OCI-LY7 (cell line): Measurements from ENCODE around the gene PLCXD3. TPM values are rescaled to one million over a fixed set of nuclear protein-coding genes. Genes with fewer than 3 reads are reported as not detected.

Experiments
- BruUV-seq: library from RNA; stranded (reverse); fragments of 400-500 nt; replicated peaks from 2 replicates; lab custom pipeline; 2021; lab: Mats Ljungman, UMichigan
- CTCF ChIA-PET: fragments of 300-600 bp; sonication (Branson Sonifier 250); formaldehyde crosslinking; loops from one replicate; lab custom pipeline; 2022; ENCODE audit warnings: antibody characterized with exemption; ENCODE audit not compliant: unreplicated experiment; lab: Charles Lee
- POLR2A ChIA-PET: fragments of 300-600 bp; sonication (Branson Sonifier 250); formaldehyde crosslinking; loops from one replicate; lab custom pipeline; 2022; ENCODE audit warnings: antibody characterized with exemption; lab: Charles Lee
- DNase-seq: peaks from one replicate; pipeline ENCODE4 v3.0.0-alpha.2; 2015; ENCODE audit warnings: low spot score
- H2AFZ ChIP-seq: fragments of 200-600 bp; sonication (generic), shearing (Covaris generic); 2 replicates; pipeline ENCODE4 v1.6.1; 2014; ENCODE audit warnings: mild to moderate bottlenecking, antibody characterized with exemption, low read length, moderate library complexity
- H3K27ac ChIP-seq: fragments of 200-600 bp; sonication (generic); 2 replicates; pipeline ENCODE4 v1.5.1; 2014; ENCODE audit warnings: mixed run types, low read depth, mild to moderate bottlenecking, moderate library complexity, low read length, inconsistent platforms; ENCODE audit not compliant: poor library complexity, severe bottlenecking
- H3K36me3 ChIP-seq: fragments of 200-600 bp; sonication (generic); 2 replicates; pipeline ENCODE4 v1.6.1; 2014; ENCODE audit warnings: mild to moderate bottlenecking, antibody characterized with exemption, low read length, moderate library complexity, mixed read lengths; ENCODE audit not compliant: insufficient read depth
- H3K4me1 ChIP-seq: fragments of 200-600 bp; sonication (generic); 2 replicates; pipeline ENCODE4 v1.5.1; 2014; ENCODE audit warnings: mild to moderate bottlenecking, low read length; ENCODE audit not compliant: insufficient read depth, poor library complexity, severe bottlenecking
- H3K4me2 ChIP-seq: fragments of 200-600 bp; sonication (generic); 2 replicates; pipeline ENCODE4 v1.6.1; 2014; ENCODE audit warnings: mild to moderate bottlenecking, low read length
- H3K4me3 ChIP-seq: fragments of 200-600 bp; sonication (generic); 2 replicates; pipeline ENCODE4 v1.5.1; 2014; ENCODE audit warnings: mild to moderate bottlenecking, low read depth, low read length; ENCODE audit not compliant: poor library complexity, severe bottlenecking
- H3K79me2 ChIP-seq: fragments of 200-600 bp; sonication (generic); 2 replicates; pipeline ENCODE4 v1.6.1; 2016; ENCODE audit warnings: low read depth, mild to moderate bottlenecking, low read length, moderate library complexity, mixed read lengths; ENCODE audit not compliant: insufficient read depth
- H3K9me2 ChIP-seq: fragments of 200-600 bp; sonication (generic); 2 replicates; pipeline ENCODE4 v1.6.1; 2016; ENCODE audit warnings: mild to moderate bottlenecking, low read length, mixed read lengths; ENCODE audit not compliant: insufficient read depth
- H3K9me3 ChIP-seq: fragments of 200-600 bp; sonication (generic); 2 replicates; pipeline ENCODE4 v1.6.1; 2014; ENCODE audit warnings: mild to moderate bottlenecking, mixed run types, low read length, mixed read lengths
- H4K20me1 ChIP-seq: fragments of 200-600 bp; sonication (generic); 2 replicates; pipeline ENCODE4 v1.6.1; 2014; ENCODE audit warnings: mild to moderate bottlenecking, antibody characterized with exemption, low read length, moderate library complexity, mixed read lengths; ENCODE audit not compliant: insufficient read depth
- EZH2phosphoT487 ChIP-seq: fragments of 200-600 bp; sonication (generic); IDR thresholded peaks from 2 replicates; pipeline ENCODE4 v1.6.1; 2018; ENCODE audit warnings: low read depth, borderline replicate concordance, mild to moderate bottlenecking, mixed run types, antibody characterized with exemption, low read length, moderate library complexity, mixed read lengths
- intact Hi-C: fragments of 100-400 bp; cut with micrococcal nuclease; formaldehyde crosslinking; loops from one replicate; pipeline ENCODE4 v1.10.0; 2022; ENCODE audit not compliant: unreplicated experiment
- total RNA-seq, 2 experiments: library from RNA; depleted of rRNA in 1 of 2; stranded (reverse); fragments of >200 nt in 1 of 2; shearing (Covaris generic) in 1 of 2; gene quantifications; 2 replicates each; pipeline ENCODE4 v1.2.3, GENCODE V29; 2014 to 2022
- TF ChIP-seq, protein P1 (sequence below): fragments of 200-600 bp; sonication (generic); conservative IDR thresholded peaks from 2 replicates; pipeline ENCODE4 v1.5.1; 2014; ENCODE audit warnings: mild to moderate bottlenecking, antibody characterized with exemption, low read length, moderate library complexity, mixed read lengths

PLCXD3 gene
- total RNA-seq, 2 experiments from 2014 or later = not detected

DNA sequence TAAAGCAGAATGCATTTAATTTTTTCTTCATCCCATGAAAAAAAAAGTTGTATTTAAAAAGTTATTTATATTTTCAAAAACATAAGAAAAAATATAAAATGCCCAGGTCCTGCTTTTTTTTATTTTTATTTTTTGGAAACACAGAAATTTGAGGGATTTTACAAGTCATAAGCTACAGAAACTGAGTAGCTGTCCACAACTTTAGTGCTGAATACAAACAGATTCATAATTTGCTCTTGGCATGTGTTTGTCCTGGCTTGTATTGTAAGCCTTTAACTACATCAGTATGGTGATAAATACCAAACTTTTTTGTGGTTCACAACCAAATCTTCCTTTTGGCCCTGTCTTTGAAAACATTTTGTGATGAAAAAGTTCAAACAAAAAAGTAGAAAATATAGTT, 7.5 kb upstream of the PLCXD3 start:
- TF ChIP-seq, protein P1, sequence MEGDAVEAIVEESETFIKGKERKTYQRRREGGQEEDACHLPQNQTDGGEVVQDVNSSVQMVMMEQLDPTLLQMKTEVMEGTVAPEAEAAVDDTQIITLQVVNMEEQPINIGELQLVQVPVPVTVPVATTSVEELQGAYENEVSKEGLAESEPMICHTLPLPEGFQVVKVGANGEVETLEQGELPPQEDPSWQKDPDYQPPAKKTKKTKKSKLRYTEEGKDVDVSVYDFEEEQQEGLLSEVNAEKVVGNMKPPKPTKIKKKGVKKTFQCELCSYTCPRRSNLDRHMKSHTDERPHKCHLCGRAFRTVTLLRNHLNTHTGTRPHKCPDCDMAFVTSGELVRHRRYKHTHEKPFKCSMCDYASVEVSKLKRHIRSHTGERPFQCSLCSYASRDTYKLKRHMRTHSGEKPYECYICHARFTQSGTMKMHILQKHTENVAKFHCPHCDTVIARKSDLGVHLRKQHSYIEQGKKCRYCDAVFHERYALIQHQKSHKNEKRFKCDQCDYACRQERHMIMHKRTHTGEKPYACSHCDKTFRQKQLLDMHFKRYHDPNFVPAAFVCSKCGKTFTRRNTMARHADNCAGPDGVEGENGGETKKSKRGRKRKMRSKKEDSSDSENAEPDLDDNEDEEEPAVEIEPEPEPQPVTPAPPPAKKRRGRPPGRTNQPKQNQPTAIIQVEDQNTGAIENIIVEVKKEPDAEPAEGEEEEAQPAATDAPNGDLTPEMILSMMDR = no peak
- no peak for TF ChIP-seq EZH2phosphoT487
- intact Hi-C loops = no loop called here
- Histone ChIP-seq H4K20me1 (0 out of 2 replicates have a peak, but pooled peaks cover 4% of the 10 kb centered on the region), H3K4me2 (no peak overlapping the region), H3K4me1 (no peaks in the 10 kb centered on the region), H3K9me3 (no peaks in the 10 kb centered on the region), H3K4me3 (no peak overlapping the region), H3K27ac (no peak overlapping the region), H3K36me3 (no peaks in the 10 kb centered on the region), H2AFZ (no peak overlapping the region), H3K79me2 (no peaks in the 10 kb centered on the region), H3K9me2 (no peaks in the 10 kb centered on the region)
- ChIA-PET POLR2A (interaction anchor here (0.8 to 1.5 kb wide), 3 partner anchors 9 to 20 kb away, joined by 3 to 4 read pairs (median 3); no protein-coding TSS in a partner anchor), CTCF (no interaction called here)
- DNase-seq = no peak
- BruUV-seq = no TSS peak

DNA sequence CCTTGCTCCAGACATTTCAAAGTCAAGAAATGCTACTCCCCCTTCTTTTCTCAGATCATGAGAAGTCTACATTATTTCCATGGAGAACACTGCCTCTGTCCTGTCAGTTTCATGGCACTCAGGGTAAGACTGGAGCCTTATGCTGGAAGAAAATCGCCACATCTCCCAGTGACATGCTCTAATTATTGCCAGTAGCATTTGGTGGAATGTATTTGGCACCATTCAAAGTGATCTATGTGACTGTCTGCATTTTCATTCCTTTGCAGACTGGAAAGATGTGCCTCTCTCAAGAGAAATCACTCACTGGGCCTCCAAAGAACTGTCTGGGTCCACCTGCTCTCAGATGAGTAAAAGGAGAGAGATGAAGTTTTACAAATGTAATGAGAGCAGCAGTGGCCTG, 840 bp upstream of the PLCXD3 start:
- Histone ChIP-seq H3K4me3 (no peak overlapping the region), H4K20me1 (no peaks in the 10 kb centered on the region), H3K4me2 (no peak overlapping the region), H3K9me3 (no peaks in the 10 kb centered on the region), H3K27ac (no peak overlapping the region), H3K79me2 (no peaks in the 10 kb centered on the region), H3K9me2 (no peaks in the 10 kb centered on the region), H3K36me3 (no peaks in the 10 kb centered on the region), H3K4me1 (no peaks in the 10 kb centered on the region), H2AFZ (no peak overlapping the region)
- intact Hi-C loops = no loop called here
- ChIA-PET CTCF (no interaction called here), POLR2A (no interaction called here)
- TF ChIP-seq EZH2phosphoT487 = no peak
- TF ChIP-seq, protein P1 = no peak
- no TSS peak for BruUV-seq
- DNase-seq = no peak

DNA sequence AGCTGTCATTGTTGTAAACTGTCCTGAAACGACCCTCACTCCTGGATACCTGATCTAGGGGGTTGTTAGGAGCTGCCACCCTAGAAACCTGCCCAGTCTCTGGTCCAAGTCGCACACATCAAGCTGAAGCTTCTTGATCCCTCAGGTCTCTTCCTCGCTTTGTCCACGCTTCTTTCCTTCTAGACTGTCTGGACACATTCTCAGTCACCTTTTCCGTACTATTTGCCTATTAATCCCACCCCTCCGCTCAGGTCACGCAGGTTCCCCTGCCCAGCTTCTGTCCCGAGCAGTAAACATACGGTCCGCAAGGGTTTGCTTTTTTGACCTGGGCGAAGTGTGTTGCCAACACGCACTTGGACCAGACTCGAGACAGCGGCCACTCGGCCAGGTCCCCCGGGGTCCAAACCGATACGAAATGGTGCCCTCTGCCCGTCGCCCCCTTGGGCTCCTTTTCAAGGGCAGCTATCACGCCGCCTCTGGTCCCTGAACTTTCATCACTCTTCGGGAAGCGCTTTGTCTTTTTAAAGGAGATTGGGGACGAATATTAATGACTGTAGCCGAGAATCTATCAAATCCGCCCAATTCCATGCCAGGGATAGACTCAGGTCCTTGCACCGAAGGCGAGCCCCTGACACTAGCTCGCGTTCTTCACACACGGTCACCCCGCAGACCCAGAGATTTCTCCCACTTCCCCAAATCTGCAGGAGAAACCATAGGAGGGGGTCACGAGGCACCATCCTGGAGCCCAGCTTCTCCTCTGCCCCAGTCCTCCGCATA, 814 bp downstream of the PLCXD3 start:
- H3K4me1 ChIP-seq = no peaks in the 10 kb centered on the region
- H2AFZ ChIP-seq = no peak overlapping the region
- no peaks in the 10 kb centered on the region for H3K36me3 ChIP-seq
- H3K4me3 ChIP-seq = no peak overlapping the region
- POLR2A ChIA-PET = interaction anchor here (1.5 kb wide), 1 partner anchor 9 kb away, joined by 3 read pairs; no protein-coding TSS in a partner anchor
- no peak overlapping the region for H3K4me2 ChIP-seq
- no peaks in the 10 kb centered on the region for H3K79me2 ChIP-seq
- no peak overlapping the region for H3K27ac ChIP-seq
- no peaks in the 10 kb centered on the region for H3K9me3 ChIP-seq
- no TSS peak for BruUV-seq
- no peaks in the 10 kb centered on the region for H3K9me2 ChIP-seq
- no peak for DNase-seq
- TF ChIP-seq, protein P1 = no peak
- no peak for TF ChIP-seq EZH2phosphoT487
- no peaks in the 10 kb centered on the region for H4K20me1 ChIP-seq
- CTCF ChIA-PET = interaction anchor here (1.3 kb wide), 1 partner anchor 8 kb away, joined by 3 read pairs; no protein-coding TSS in a partner anchor
- intact Hi-C loops = no loop called here
